ENCODE results near the gene OR2AT4.

DNA sequence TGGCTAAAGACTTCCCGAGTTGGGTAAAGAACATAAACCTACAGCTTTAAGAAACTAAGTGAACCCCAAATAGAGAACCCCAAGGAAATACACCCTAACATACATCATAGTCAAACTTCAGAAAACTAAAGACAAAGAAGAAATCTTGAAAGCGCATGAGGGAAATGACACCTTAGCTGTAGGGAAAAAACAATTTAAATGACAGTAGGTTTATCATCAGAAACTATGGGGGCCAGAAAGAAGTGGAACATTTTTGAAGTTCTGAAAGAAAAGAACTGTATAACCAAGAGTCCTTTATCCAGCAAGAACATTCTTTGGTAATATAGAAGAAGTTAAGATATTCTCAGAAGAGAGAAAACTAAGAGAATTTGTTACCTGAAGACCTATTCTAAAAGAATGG is 15.5 kb upstream of the OR2AT4 start:
- TF ChIP-seq, protein P1, sequence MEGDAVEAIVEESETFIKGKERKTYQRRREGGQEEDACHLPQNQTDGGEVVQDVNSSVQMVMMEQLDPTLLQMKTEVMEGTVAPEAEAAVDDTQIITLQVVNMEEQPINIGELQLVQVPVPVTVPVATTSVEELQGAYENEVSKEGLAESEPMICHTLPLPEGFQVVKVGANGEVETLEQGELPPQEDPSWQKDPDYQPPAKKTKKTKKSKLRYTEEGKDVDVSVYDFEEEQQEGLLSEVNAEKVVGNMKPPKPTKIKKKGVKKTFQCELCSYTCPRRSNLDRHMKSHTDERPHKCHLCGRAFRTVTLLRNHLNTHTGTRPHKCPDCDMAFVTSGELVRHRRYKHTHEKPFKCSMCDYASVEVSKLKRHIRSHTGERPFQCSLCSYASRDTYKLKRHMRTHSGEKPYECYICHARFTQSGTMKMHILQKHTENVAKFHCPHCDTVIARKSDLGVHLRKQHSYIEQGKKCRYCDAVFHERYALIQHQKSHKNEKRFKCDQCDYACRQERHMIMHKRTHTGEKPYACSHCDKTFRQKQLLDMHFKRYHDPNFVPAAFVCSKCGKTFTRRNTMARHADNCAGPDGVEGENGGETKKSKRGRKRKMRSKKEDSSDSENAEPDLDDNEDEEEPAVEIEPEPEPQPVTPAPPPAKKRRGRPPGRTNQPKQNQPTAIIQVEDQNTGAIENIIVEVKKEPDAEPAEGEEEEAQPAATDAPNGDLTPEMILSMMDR (IDR thresholded peaks at IDR 0.05 in 4 of 5, conservative IDR thresholded peaks at IDR 0.05 in 1 of 5) = no peak
- TF ChIP-seq POLR2A (IDR thresholded peaks at IDR 0.05) = no peak
